Measurements from ENCODE around the gene CYGB.

Gene CYGB

GRCh38 chr17:76537578-76538280 lies at the start of gene CYGB:
TSS of gene CYGB (minus strand) at chr17:76537709. CDS start at chr17:76537542, 167 bp downstream.
- no peak for DNase-seq (ENCODE audit: low read depth in 2 of 3, low spot score in 2 of 3)

- DNase-seq (ENCODE audit: low read depth in 2 of 3, low spot score in 2 of 3) = no peak
These were observed 49.4 kb upstream of the CYGB start for GRCh38 chr17:76586741-76587487.

GRCh38 chr17:76585649-76586593 lies 48.4 kb upstream of the CYGB start, which contains the start of gene ST6GALNAC2:
TSS of gene ST6GALNAC2 (minus strand) at chr17:76585860. CDS start at chr17:76585808, 52 bp downstream.
- DNase-seq (ENCODE audit: low read depth in 2 of 3, low spot score in 2 of 3) = no peak

GRCh38 chr17:76585033-76585648 lies 47.6 kb upstream of the CYGB start:
- no peak for DNase-seq (ENCODE audit: low read depth in 2 of 3, low spot score in 2 of 3)

- no peak for DNase-seq (ENCODE audit: low read depth in 2 of 3, low spot score in 2 of 3)
These were observed 47.0 kb upstream of the CYGB start for GRCh38 chr17:76584427-76585032.

GRCh38 chr17:76582660-76583059 lies 45.2 kb upstream of the CYGB start:
- no peak for DNase-seq (ENCODE audit: low read depth in 2 of 3, low spot score in 2 of 3)

- DNase-seq (ENCODE audit: low read depth in 2 of 3, low spot score in 2 of 3) = no peak
These were observed 44.0 kb upstream of the CYGB start for GRCh38 chr17:76581515-76581914.

GRCh38 chr17:76579281-76579680 lies 41.8 kb upstream of the CYGB start:
- DNase-seq (ENCODE audit: low read depth in 2 of 3, low spot score in 2 of 3) = no peak

- DNase-seq (ENCODE audit: low read depth in 2 of 3, low spot score in 2 of 3) = no peak
These were observed 40.9 kb upstream of the CYGB start for GRCh38 chr17:76578376-76578775.

- no peak for DNase-seq (ENCODE audit: low read depth in 2 of 3, low spot score in 2 of 3)
These were observed 40.4 kb upstream of the CYGB start for GRCh38 chr17:76577876-76578275.

GRCh38 chr17:76576189-76576588 lies 38.7 kb upstream of the CYGB start:
- no peak for DNase-seq (ENCODE audit: low read depth in 2 of 3, low spot score in 2 of 3)

- no peak for DNase-seq (ENCODE audit: low read depth in 2 of 3, low spot score in 2 of 3)
These were observed 38.1 kb upstream of the CYGB start for GRCh38 chr17:76575570-76575969.

- DNase-seq (ENCODE audit: low read depth in 2 of 3, low spot score in 2 of 3) = no peak
These were observed 36.7 kb upstream of the CYGB start for GRCh38 chr17:76574166-76574565.

- DNase-seq (ENCODE audit: low read depth in 2 of 3, low spot score in 2 of 3) = no peak
These were observed 35.6 kb upstream of the CYGB start for GRCh38 chr17:76573096-76573495.

- DNase-seq (ENCODE audit: low read depth in 2 of 3, low spot score in 2 of 3) = no peak
These were observed 34.8 kb upstream of the CYGB start for GRCh38 chr17:76572201-76572910.

GRCh38 chr17:76570877-76571471 lies 33.5 kb upstream of the CYGB start:
- DNase-seq (ENCODE audit: low read depth in 2 of 3, low spot score in 2 of 3) = no peak

GRCh38 chr17:76570457-76570856 lies 32.9 kb upstream of the CYGB start:
- DNase-seq (ENCODE audit: low read depth in 2 of 3, low spot score in 2 of 3) = no peak

GRCh38 chr17:76569607-76570279 lies 32.2 kb upstream of the CYGB start:
- DNase-seq (ENCODE audit: low read depth in 2 of 3, low spot score in 2 of 3) = no peak

- no peak for DNase-seq (ENCODE audit: low read depth in 2 of 3, low spot score in 2 of 3)
These were observed 31.3 kb upstream of the CYGB start for GRCh38 chr17:76568811-76569221.

All from activated CD8-positive, alpha-beta memory T cell treated with anti-CD3 and anti-CD28 coated beads for 48 hours (primary cell).